ENCODE data around the gene PER2.

GRCh38 chr2:238270606-238271005 is 17.8 kb downstream of the PER2 start:
- TF ChIP-seq CTCF (IDR thresholded peaks at IDR 0.05; ENCODE audit: extremely low read depth in 1 of 2, insufficient read depth in 1 of 2, low read depth in 1 of 2, low read length in 2 of 2) (no peak), POLR2AphosphoS5 (IDR thresholded peaks at IDR 0.05; ENCODE audit: insufficient read depth, low read depth, low read length) (no peak), JUN (IDR thresholded peaks at IDR 0.05; ENCODE audit: borderline replicate concordance, insufficient read depth, insufficient read length, low read depth) (no peak), EZH2 (IDR thresholded peaks at IDR 0.05; ENCODE audit: borderline replicate concordance, low read depth, low read length, severe bottlenecking) (no peak), POLR2A (IDR thresholded peaks at IDR 0.05; ENCODE audit: low read depth, low read length) (no peak), MAX (IDR thresholded peaks at IDR 0.05; ENCODE audit: insufficient read depth, insufficient read length) (no peak), GATA2 (IDR thresholded peaks at IDR 0.05; ENCODE audit: insufficient read depth, insufficient read length, low read depth, low read length) (no peak)
